PC-3 (cell line): ENCODE data around the gene ZNRF4. TPM values are rescaled to one million over a fixed set of nuclear protein-coding genes. Genes with fewer than 3 reads are reported as not detected.

Experiments used
- ATAC-seq: fragments of 200-7000 bp; cut with Tn5 transposase; 2 replicates; pipeline ENCODE4 v1.9.1; 2020; ENCODE audit warnings: mild to moderate bottlenecking, moderate library complexity
- BruUV-seq: library from RNA; stranded (reverse); fragments of 400-500 nt; replicated peaks from 2 replicates; lab custom pipeline; 2021; lab: Mats Ljungman, UMichigan
- CTCF ChIA-PET: fragments of 300-600 bp; sonication (Branson Sonifier 250); formaldehyde crosslinking; loops from one replicate; lab custom pipeline; 2022; ENCODE audit warnings: antibody characterized with exemption; lab: Charles Lee
- POLR2A ChIA-PET: fragments of 300-600 bp; sonication (Branson Sonifier 250); formaldehyde crosslinking; loops from one replicate; lab custom pipeline; 2022; ENCODE audit warnings: antibody characterized with exemption; ENCODE audit not compliant: unreplicated experiment; lab: Charles Lee
- DNase-seq: peaks from one replicate; pipeline ENCODE4 v3.0.0-alpha.2; 2015
- H2AFZ ChIP-seq: fragments of 300-600 bp; sonication (generic); 2 replicates; pipeline ENCODE4 v1.6.0; 2016; ENCODE audit warnings: antibody characterized with exemption, low read length
- H3F3A ChIP-seq: fragments of 300-600 bp; sonication (generic); one replicate; pipeline ENCODE4 v1.6.0; 2017; ENCODE audit warnings: antibody characterized with exemption, low read length, control low read depth, mild to moderate bottlenecking; ENCODE audit not compliant: unreplicated experiment
- H3K27ac ChIP-seq: fragments of 300-600 bp; sonication (generic); 2 replicates; pipeline ENCODE4 v1.5.1; 2016; ENCODE audit warnings: mild to moderate bottlenecking, low read length
- H3K27me3 ChIP-seq: fragments of 300-600 bp; sonication (generic); 2 replicates; pipeline ENCODE4 v1.6.1; 2016; ENCODE audit warnings: low read length, mixed read lengths
- H3K36me3 ChIP-seq: fragments of 300-600 bp; sonication (generic); 2 replicates; pipeline ENCODE4 v1.6.1; 2016; ENCODE audit warnings: low read depth, mixed run types, low read length, mixed read lengths
- H3K4me1 ChIP-seq: fragments of 300-600 bp; sonication (generic); 2 replicates; pipeline ENCODE4 v1.5.1; 2016; ENCODE audit warnings: low read length; ENCODE audit not compliant: insufficient read depth
- H3K4me2 ChIP-seq: fragments of 300-600 bp; sonication (generic); 2 replicates; pipeline ENCODE4 v1.6.0; 2016; ENCODE audit warnings: low read length
- H3K4me3 ChIP-seq: fragments of 300-600 bp; sonication (generic); 2 replicates; pipeline ENCODE4 v1.5.1; 2016; ENCODE audit warnings: mild to moderate bottlenecking, low read length, mixed read lengths
- H3K79me2 ChIP-seq: fragments of 300-600 bp; sonication (generic); 2 replicates; pipeline ENCODE4 v1.6.1; 2017; ENCODE audit warnings: low read length, mixed read lengths
- H3K9ac ChIP-seq: fragments of 300-600 bp; sonication (generic); 2 replicates; pipeline ENCODE4 v1.6.0; 2016; ENCODE audit warnings: mild to moderate bottlenecking, low read length
- H3K9me2 ChIP-seq: fragments of 300-600 bp; sonication (generic); replicated peaks from 2 replicates; pipeline ENCODE4 v1.6.1; 2016; ENCODE audit warnings: mixed run types, low read length, mixed read lengths
- H3K9me3 ChIP-seq: fragments of 300-600 bp; sonication (generic); 2 replicates; pipeline ENCODE4 v1.6.1; 2016; ENCODE audit warnings: low read length, mixed read lengths
- H4K20me1 ChIP-seq: fragments of 300-600 bp; sonication (generic); 2 replicates; pipeline ENCODE4 v1.6.1; 2016; ENCODE audit warnings: low read length, mixed read lengths
- EZH2 ChIP-seq: fragments of 300-600 bp; sonication (generic); IDR thresholded peaks from one replicate; pipeline ENCODE4 v1.6.1; 2017; ENCODE audit warnings: antibody characterized with exemption, mild to moderate bottlenecking, low read length; ENCODE audit not compliant: unreplicated experiment
- EZH2phosphoT487 ChIP-seq: fragments of 300-600 bp; sonication (generic); IDR thresholded peaks from 2 replicates; pipeline ENCODE4 v1.6.1; 2018; ENCODE audit warnings: mild to moderate bottlenecking, antibody characterized with exemption, low read length, borderline replicate concordance
- intact Hi-C: fragments of 100-400 bp; cut with micrococcal nuclease; formaldehyde crosslinking; loops from 2 replicates; pipeline ENCODE4 v1.9.0; 2023
- total RNA-seq: library from RNA; depleted of rRNA; stranded (reverse); fragments of >200 nt; gene quantifications from 2 replicates; pipeline ENCODE4 v1.2.3, GENCODE V29; 2014
- TF ChIP-seq, protein P1 (sequence below): fragments of 300-600 bp; sonication (generic); conservative IDR thresholded peaks from 2 replicates; pipeline ENCODE4 v1.5.1; 2017; ENCODE audit warnings: antibody characterized with exemption, low read depth, mild to moderate bottlenecking, low read length

The ZNRF4 gene
- total RNA-seq, 1 experiment from 2014 or later: not detected

GRCh38 chr19:5487222-5487621, 32.0 kb downstream of the ZNRF4 start:
- Histone ChIP-seq H3K4me3 (no peak overlapping the region), H3K4me2 (no peak overlapping the region), H3K9me3 (no peaks in the 10 kb centered on the region), H3K36me3 (no peaks in the 10 kb centered on the region), H3K79me2 (no peaks in the 10 kb centered on the region), H3K27me3 (peaks cover 25% of the 10 kb centered on the region), H3F3A (no peaks in the 10 kb centered on the region), H2AFZ (no peak overlapping the region), H3K9ac (no peak overlapping the region), H3K9me2 (no peaks in the 10 kb centered on the region), H3K4me1 (peaks cover 6% of the 10 kb centered on the region; the same call in 1 of the 2 replicates), H3K27ac (no peak overlapping the region), H4K20me1 (no peaks in the 10 kb centered on the region)
- ChIA-PET POLR2A (no interaction called here), CTCF (interaction anchor here (0.7 to 1.0 kb wide), 2 partner anchors 48 to 333 kb away, joined by 3 read pairs; no protein-coding TSS in a partner anchor)
- DNase-seq (peak; percentile 72), ATAC-seq (peak; percentile 21; the same call in 1 of the 2 replicates)
- intact Hi-C loops: no loop called here
- BruUV-seq: no TSS peak
- TF ChIP-seq EZH2phosphoT487 (no peak), EZH2 (no peak)
- TF ChIP-seq, protein P1, sequence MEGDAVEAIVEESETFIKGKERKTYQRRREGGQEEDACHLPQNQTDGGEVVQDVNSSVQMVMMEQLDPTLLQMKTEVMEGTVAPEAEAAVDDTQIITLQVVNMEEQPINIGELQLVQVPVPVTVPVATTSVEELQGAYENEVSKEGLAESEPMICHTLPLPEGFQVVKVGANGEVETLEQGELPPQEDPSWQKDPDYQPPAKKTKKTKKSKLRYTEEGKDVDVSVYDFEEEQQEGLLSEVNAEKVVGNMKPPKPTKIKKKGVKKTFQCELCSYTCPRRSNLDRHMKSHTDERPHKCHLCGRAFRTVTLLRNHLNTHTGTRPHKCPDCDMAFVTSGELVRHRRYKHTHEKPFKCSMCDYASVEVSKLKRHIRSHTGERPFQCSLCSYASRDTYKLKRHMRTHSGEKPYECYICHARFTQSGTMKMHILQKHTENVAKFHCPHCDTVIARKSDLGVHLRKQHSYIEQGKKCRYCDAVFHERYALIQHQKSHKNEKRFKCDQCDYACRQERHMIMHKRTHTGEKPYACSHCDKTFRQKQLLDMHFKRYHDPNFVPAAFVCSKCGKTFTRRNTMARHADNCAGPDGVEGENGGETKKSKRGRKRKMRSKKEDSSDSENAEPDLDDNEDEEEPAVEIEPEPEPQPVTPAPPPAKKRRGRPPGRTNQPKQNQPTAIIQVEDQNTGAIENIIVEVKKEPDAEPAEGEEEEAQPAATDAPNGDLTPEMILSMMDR: no peak

DNA sequence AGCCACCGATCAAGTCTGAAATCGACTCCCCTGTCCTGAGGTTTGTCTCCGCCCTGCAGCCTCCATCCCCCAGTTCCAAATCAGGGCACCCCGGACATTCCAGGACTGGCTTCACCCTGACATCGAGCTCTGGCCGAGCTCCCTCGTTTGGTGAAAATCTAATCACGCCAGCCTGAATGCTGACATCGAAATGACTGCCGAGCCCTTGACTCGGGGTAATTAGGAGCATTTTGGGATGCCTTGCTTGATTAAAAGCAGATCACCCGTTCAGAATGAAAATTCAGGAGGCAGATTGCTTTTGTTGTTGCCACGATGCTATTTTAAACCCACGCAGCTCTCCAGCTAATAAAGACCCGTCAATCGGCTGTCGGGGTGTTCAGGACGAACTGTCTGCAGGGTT, 34.3 kb downstream of the ZNRF4 start:
- Histone ChIP-seq H3F3A (no peaks in the 10 kb centered on the region), H3K9me2 (no peaks in the 10 kb centered on the region), H3K9ac (no peak overlapping the region), H3K79me2 (no peaks in the 10 kb centered on the region), H3K27me3 (peaks cover 39% of the 10 kb centered on the region), H2AFZ (no peak overlapping the region), H3K4me3 (no peak overlapping the region), H4K20me1 (no peaks in the 10 kb centered on the region), H3K36me3 (no peaks in the 10 kb centered on the region), H3K9me3 (no peaks in the 10 kb centered on the region), H3K27ac (no peak overlapping the region), H3K4me1 (peaks cover 6% of the 10 kb centered on the region; the same call in 1 of the 2 replicates), H3K4me2 (peak overlapping the region; percentile 20; the same call in 1 of the 2 replicates)
- BruUV-seq: no TSS peak
- ATAC-seq: no peak
- TF ChIP-seq, protein P1: no peak
- no peak for TF ChIP-seq EZH2
- ChIA-PET POLR2A (interaction anchor here (0.7 kb wide), 1 partner anchor 146 kb away, joined by 5 read pairs; no protein-coding TSS in a partner anchor), CTCF (interaction anchor here (0.6 kb wide), 1 partner anchor 45 kb away, joined by 6 read pairs; no protein-coding TSS in a partner anchor)
- DNase-seq: no peak
- intact Hi-C loops: no loop called here

GRCh38 chr19:5491565-5491964, 36.3 kb downstream of the ZNRF4 start:
- no peaks in the 10 kb centered on the region for H3K9me2 ChIP-seq
- no peaks in the 10 kb centered on the region for H3K9me3 ChIP-seq
- ATAC-seq (no peak), DNase-seq (no peak)
- BruUV-seq: no TSS peak
- TF ChIP-seq, protein P1: no peak
- TF ChIP-seq EZH2 (no peak), EZH2phosphoT487 (no peak)
- ChIA-PET POLR2A (no interaction called here), CTCF (no interaction called here)
- no peaks in the 10 kb centered on the region for H3F3A ChIP-seq
- peaks cover 42% of the 10 kb centered on the region for H3K27me3 ChIP-seq
- no peak overlapping the region for H3K9ac ChIP-seq
- intact Hi-C loops: no loop called here
- H3K27ac ChIP-seq: no peak overlapping the region
- no peaks in the 10 kb centered on the region for H4K20me1 ChIP-seq
- H3K4me3 ChIP-seq: no peak overlapping the region
- no peaks in the 10 kb centered on the region for H3K36me3 ChIP-seq
- no peak overlapping the region for H2AFZ ChIP-seq
- peaks cover 6% of the 10 kb centered on the region; the same call in 1 of the 2 replicates for H3K4me1 ChIP-seq
- no peak overlapping the region for H3K4me2 ChIP-seq
- no peaks in the 10 kb centered on the region for H3K79me2 ChIP-seq
